ENCODE data around the gene DLGAP4. TPM values are rescaled to one million over a fixed set of nuclear protein-coding genes. Genes with fewer than 3 reads are reported as not detected.

DLGAP4 gene
- total and polyA plus RNA-seq, 4 donors: 33.2 to 150 (median 97.7) TPM

DNA sequence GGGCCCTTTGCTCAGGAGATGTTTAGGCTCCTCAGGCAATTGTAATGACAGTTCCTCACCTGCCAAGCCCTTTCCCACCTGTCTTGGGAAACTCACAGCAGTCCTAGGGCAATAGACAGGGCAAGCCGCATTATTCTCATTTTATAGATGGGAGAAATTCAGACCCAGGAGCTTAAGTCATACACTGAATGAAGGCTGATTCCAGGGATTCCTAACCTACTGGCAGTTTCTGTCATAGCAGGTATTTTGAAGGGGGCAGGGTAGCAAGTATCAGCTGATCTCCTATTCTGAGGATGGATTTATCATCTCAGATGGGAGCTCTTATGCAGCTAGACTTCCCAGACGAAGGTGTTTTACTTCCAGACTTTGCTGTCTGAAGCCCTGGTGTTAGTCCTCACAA lies 173.8 kb downstream of the DLGAP4 start:
- Histone ChIP-seq H3K4me1 (ENCODE audit: control insufficient read depth in 1 of 2, insufficient read depth in 2 of 2, low read length in 2 of 2) (peaks cover 4 to 5% of the 10 kb centered on the region in 2 donors), H3K4me3 (ENCODE audit: low read length in 2 of 2) (no peak overlapping the region), H3K9me3 (ENCODE audit: control insufficient read depth, low read length) (no peaks in the 10 kb centered on the region), H3K27ac (ENCODE audit: low read depth in 1 of 2, low read length in 2 of 2) (no peak overlapping the region), H3K27me3 (ENCODE audit: control insufficient read depth in 1 of 2, insufficient read depth in 2 of 2, low read length in 1 of 2) (no peaks in the 10 kb centered on the region), H3K36me3 (ENCODE audit: control insufficient read depth in 1 of 2, insufficient read depth in 2 of 2, low read length in 1 of 2) (peaks cover 0 to 1% of the 10 kb centered on the region in 2 donors)
- ATAC-seq (ENCODE audit: low FRiP score): no peak
- intact Hi-C loops (cut with DNase I): no loop called here
- 54 to 56% methylated on average over 2 of the region's 2 CpGs for WGBS, 2 donors
- no peak for DNase-seq

DNA sequence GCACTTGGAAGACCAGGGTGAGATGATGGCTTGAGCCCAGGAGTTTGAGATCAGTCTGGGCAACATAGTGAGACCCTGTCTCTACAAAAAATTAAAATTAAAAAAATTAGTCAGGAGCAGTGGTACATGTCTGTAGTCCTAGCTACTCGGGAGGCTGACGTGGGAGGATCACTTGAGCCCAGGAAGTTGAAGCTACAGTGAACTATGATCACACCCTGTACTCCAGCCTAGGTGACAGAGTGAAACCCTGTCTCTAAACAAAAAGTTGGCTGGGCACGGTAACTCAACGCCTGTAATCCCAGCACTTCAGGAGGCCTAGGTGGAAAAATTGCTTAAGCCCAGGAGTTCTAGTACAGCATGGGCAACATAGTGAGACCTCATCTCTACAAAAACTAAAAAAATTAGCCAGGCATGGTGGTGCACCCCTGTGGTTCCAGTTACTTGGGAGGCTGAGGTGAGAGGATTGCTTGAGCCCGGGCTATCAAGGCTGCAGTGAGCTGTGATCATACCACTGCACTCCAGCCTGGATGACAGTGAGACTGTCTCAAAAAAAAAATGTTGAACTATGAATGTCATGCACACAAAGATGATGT lies 174.4 kb downstream of the DLGAP4 start:
- ATAC-seq (ENCODE audit: low FRiP score) (no peak), DNase-seq (no peak)
- H3K27me3 ChIP-seq (ENCODE audit: control insufficient read depth in 1 of 2, insufficient read depth in 2 of 2, low read length in 1 of 2): no peaks in the 10 kb centered on the region
- peaks cover 4 to 6% of the 10 kb centered on the region in 2 donors for H3K4me1 ChIP-seq (ENCODE audit: control insufficient read depth in 1 of 2, insufficient read depth in 2 of 2, low read length in 2 of 2)
- H3K4me3 ChIP-seq (ENCODE audit: low read length in 2 of 2): no peak overlapping the region
- H3K27ac ChIP-seq (ENCODE audit: low read depth in 1 of 2, low read length in 2 of 2): peak overlapping the region in 1 of 2 donors; percentile 76
- intact Hi-C loops (cut with DNase I): no loop called here
- H3K9me3 ChIP-seq (ENCODE audit: control insufficient read depth, low read length): no peaks in the 10 kb centered on the region
- 46 to 47% methylated on average over 5 of the region's 5 CpGs for WGBS, 2 donors
- H3K36me3 ChIP-seq (ENCODE audit: control insufficient read depth in 1 of 2, insufficient read depth in 2 of 2, low read length in 1 of 2): peaks cover 0 to 1% of the 10 kb centered on the region in 2 donors

DNA sequence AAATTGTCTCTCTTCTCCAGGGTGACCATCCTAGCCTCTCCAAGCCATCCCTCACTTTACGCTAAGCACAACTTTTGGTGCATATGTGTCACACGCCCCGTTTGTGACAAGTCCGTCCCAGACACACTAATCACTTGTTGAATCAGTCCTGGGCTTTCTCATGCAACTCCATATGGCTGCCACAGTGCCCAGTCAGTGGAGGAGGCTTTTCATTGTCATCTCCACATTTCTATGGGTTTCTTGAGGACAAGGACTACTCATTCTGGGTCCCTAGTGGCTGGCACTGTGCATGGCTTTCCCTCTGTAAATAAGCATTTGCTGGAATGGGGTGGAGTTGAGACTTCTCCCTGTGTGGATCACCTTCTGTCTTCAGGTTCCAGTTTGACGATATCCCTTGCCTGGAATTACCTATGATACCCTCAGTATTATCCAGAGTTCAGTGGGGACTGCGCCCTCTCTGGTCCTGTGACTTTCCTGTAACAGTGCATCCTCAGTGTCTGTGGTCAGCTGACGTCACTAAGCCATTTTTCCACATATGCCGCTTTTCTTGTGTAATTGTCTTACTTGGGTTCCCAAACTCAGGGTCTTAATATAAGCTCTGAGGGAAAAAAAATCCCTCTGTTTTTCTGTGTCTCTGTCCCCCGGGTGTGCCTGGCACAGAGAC lies 175.4 kb downstream of the DLGAP4 start:
- no peaks in the 10 kb centered on the region for H3K27me3 ChIP-seq (ENCODE audit: control insufficient read depth in 1 of 2, insufficient read depth in 2 of 2, low read length in 1 of 2)
- ATAC-seq (ENCODE audit: low FRiP score): no peak
- H3K4me3 ChIP-seq (ENCODE audit: low read length in 2 of 2): no peak overlapping the region
- H3K9me3 ChIP-seq (ENCODE audit: control insufficient read depth, low read length): no peaks in the 10 kb centered on the region
- peaks cover 0 to 1% of the 10 kb centered on the region in 2 donors for H3K36me3 ChIP-seq (ENCODE audit: control insufficient read depth in 1 of 2, insufficient read depth in 2 of 2, low read length in 1 of 2)
- intact Hi-C loops (cut with DNase I): no loop called here
- no peak for DNase-seq
- peaks cover 4 to 6% of the 10 kb centered on the region in 2 donors for H3K4me1 ChIP-seq (ENCODE audit: control insufficient read depth in 1 of 2, insufficient read depth in 2 of 2, low read length in 2 of 2)
- peak overlapping the region; percentile 76 for H3K27ac ChIP-seq (ENCODE audit: low read depth in 1 of 2, low read length in 2 of 2)
- 38 to 40% methylated on average over 9 of the region's 9 CpGs for WGBS, 2 donors

DNA sequence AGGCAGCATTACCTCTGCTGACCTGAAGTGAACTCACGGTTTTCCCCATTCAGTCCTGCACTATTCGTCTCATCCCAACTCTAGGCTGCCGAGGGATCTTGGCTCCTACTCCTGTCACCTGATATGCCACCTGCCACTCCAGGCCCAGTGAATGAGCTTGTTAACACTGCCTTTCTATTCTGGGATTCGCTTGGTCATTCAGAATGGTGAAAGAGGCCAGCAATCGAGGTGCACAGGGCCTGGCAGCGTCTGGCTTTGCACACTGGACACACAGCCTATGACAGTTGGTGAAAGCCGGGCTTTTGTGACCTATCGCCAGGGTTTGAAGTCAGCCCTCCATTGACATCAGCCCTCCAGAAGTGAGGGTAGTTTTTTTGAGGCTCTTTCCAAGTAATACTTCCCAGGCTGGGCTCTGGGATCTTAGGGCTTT lies 175.9 kb downstream of the DLGAP4 start:
- Histone ChIP-seq H3K27me3 (ENCODE audit: control insufficient read depth in 1 of 2, insufficient read depth in 2 of 2, low read length in 1 of 2) (no peaks in the 10 kb centered on the region), H3K9me3 (ENCODE audit: control insufficient read depth, low read length) (no peaks in the 10 kb centered on the region), H3K36me3 (ENCODE audit: control insufficient read depth in 1 of 2, insufficient read depth in 2 of 2, low read length in 1 of 2) (peaks cover 0 to 1% of the 10 kb centered on the region in 2 donors), H3K27ac (ENCODE audit: low read depth in 1 of 2, low read length in 2 of 2) (peak overlapping the region; percentile 76), H3K4me1 (ENCODE audit: control insufficient read depth in 1 of 2, insufficient read depth in 2 of 2, low read length in 2 of 2) (peaks cover 4 to 6% of the 10 kb centered on the region in 2 donors), H3K4me3 (ENCODE audit: low read length in 2 of 2) (no peak overlapping the region)
- ATAC-seq (ENCODE audit: low FRiP score) (peak; percentile 37), DNase-seq (no peak)
- intact Hi-C loops (cut with DNase I): no loop called here
- WGBS, 2 donors: 6 to 8% methylated on average over 8 of the region's 8 CpGs

DNA sequence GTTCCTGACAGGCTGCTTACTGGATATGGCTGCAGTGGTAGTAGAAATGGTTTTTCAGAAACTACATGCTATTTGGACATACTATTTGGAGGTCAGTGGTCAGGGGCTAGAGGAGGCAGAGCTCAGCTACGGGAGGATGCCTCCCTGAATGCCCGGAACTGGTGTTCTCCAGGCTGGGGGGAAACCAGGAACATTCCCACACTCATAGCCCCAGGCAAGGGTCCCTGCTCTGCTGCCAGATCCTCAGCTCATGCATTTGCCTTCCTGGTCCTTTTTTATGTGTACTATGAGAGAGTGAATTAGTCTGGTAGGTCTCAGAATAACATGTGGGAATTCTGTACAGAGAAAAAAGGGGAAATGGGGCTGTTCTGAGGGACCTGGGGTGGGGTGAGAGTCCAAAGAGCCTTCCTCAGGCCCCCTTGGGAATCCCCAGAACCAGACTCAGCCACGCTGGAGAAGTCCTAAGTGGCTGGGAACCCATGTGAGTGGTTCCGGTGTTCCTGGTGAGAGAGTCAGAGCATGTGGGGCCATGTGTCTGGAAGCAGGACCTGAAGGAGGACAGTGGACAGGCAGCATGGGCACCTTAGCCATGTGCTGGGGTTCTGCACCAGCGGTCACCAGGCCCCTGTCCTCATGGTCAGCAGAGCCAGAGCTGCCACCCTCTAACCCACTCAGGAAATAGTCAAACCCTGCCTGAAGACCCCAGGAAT lies 177.2 kb downstream of the DLGAP4 start:
- no peaks in the 10 kb centered on the region for H3K36me3 ChIP-seq (ENCODE audit: control insufficient read depth in 1 of 2, insufficient read depth in 2 of 2, low read length in 1 of 2)
- intact Hi-C loops (cut with DNase I): no loop called here
- no peak overlapping the region for H3K4me3 ChIP-seq (ENCODE audit: low read length in 2 of 2)
- 28 to 29% methylated on average over 5 of the region's 5 CpGs for WGBS, 2 donors
- no peaks in the 10 kb centered on the region for H3K9me3 ChIP-seq (ENCODE audit: control insufficient read depth, low read length)
- ATAC-seq (ENCODE audit: low FRiP score) (peak; percentile 23), DNase-seq (no peak)
- H3K4me1 ChIP-seq (ENCODE audit: control insufficient read depth in 1 of 2, insufficient read depth in 2 of 2, low read length in 2 of 2): peaks cover 4 to 8% of the 10 kb centered on the region in 2 donors
- no peaks in the 10 kb centered on the region for H3K27me3 ChIP-seq (ENCODE audit: control insufficient read depth in 1 of 2, insufficient read depth in 2 of 2, low read length in 1 of 2)
- peak overlapping the region; percentile 40 to 50 for H3K27ac ChIP-seq (ENCODE audit: low read depth in 1 of 2, low read length in 2 of 2)

DNA sequence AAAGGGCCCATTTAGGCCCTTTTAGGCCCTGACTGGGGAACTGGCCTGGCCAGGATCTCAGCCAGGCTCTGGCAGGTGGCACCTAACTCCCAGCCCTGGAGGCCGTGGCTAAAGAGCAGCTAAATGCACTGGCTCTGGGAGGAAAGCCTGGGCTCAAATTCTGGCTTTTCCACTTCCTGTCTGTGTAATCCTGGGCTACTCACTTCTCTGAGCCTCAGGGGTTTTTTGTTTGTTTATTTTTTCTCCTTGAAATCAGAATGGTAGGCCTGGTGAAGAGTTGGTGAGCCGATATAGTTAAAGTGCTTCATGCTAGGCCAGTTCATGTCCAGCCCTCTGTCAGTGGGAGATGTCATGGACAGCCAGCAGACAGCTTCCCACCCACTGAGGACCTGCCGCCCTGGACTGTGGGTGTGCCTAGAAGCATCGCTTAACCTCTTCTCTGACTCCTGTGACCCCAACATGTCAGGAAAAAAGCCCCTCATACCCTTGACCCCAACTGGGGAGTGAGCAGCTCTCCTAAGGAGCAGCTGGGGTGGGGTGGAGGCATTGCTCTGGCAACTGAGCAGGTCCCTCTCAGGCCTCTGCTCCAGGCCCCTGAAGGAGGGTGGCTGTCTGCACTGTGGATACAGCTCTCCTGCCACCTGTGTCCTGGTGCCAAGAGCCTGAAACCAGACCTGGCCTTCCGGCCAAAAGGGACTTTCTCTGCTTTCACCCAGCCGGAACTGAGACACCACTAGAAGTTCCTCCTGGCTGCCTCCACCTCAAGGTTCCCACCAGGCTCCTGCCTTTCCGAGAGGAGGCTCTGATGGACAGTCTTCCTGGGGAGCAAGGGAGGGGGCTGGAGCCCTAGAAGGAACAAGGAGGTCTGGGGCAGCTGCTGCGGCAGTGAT lies 178.0 kb downstream of the DLGAP4 start:
- no peaks in the 10 kb centered on the region for H3K36me3 ChIP-seq (ENCODE audit: control insufficient read depth in 1 of 2, insufficient read depth in 2 of 2, low read length in 1 of 2)
- peak; percentile 5 for ATAC-seq (ENCODE audit: low FRiP score)
- intact Hi-C loops (cut with DNase I): no loop called here
- no peaks in the 10 kb centered on the region for H3K9me3 ChIP-seq (ENCODE audit: control insufficient read depth, low read length)
- peaks cover 6 to 8% of the 10 kb centered on the region in 2 donors for H3K4me1 ChIP-seq (ENCODE audit: control insufficient read depth in 1 of 2, insufficient read depth in 2 of 2, low read length in 2 of 2)
- no peak overlapping the region for H3K4me3 ChIP-seq (ENCODE audit: low read length in 2 of 2)
- 13 to 15% methylated on average over 8 of the region's 8 CpGs for WGBS, 2 donors
- no peak for DNase-seq
- peak overlapping the region; percentile 40 to 50 for H3K27ac ChIP-seq (ENCODE audit: low read depth in 1 of 2, low read length in 2 of 2)
- H3K27me3 ChIP-seq (ENCODE audit: control insufficient read depth in 1 of 2, insufficient read depth in 2 of 2, low read length in 1 of 2): no peaks in the 10 kb centered on the region

DNA sequence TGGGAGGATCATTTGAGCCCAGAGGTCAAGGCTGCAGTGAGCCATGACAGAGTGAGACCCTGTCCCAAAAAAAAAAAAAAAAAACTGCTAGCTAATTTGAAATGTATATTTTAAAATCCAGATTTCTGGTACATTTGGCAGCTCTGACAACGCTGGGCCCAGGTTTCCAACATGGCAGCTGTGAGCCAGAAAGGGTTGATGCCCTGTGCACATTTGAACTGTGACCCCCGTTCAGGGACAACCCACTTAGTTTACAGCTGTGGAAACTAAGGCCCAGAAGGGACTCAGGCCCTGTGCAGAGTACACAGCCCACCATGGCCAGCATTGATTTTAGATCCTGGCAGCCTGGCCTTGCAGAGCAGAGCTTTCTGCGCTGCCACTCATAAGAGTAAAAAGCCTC lies 179.1 kb downstream of the DLGAP4 start:
- WGBS, 2 donors: 83 to 86% methylated on average over 3 of the region's 3 CpGs

DNA sequence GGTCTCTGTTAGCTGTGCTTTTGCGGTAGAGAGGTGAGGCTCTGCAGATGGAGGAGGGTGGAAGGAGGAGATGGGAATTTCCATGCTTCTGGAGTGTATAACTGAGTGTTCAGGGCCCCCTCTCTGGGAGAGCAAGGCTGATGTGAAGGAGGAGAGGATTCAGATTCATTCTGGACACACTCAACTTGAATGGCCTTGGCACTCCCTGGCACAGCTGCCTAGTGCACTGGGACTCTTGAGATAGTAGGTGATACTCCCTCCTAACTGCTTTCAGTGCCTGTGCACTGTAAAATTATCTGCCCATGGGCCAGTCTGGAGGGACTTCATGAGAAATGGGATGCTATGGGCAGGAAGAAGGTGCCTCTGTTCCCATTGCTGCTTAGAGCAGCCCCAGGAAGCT lies 180.9 kb downstream of the DLGAP4 start:
- intact Hi-C loops (cut with DNase I): no loop called here
- H3K27me3 ChIP-seq (ENCODE audit: control insufficient read depth in 1 of 2, insufficient read depth in 2 of 2, low read length in 1 of 2): no peaks in the 10 kb centered on the region
- H3K27ac ChIP-seq (ENCODE audit: low read depth in 1 of 2, low read length in 2 of 2): peak overlapping the region in 1 of 2 donors; percentile 14
- DNase-seq: no peak
- no peak overlapping the region for H3K4me3 ChIP-seq (ENCODE audit: low read length in 2 of 2)
- ATAC-seq (ENCODE audit: low FRiP score): no peak
- H3K9me3 ChIP-seq (ENCODE audit: control insufficient read depth, low read length): no peaks in the 10 kb centered on the region
- WGBS, 2 donors: 76% methylated on average over 1 of the region's 1 CpG
- H3K4me1 ChIP-seq (ENCODE audit: control insufficient read depth in 1 of 2, insufficient read depth in 2 of 2, low read length in 2 of 2): peaks cover 3 to 6% of the 10 kb centered on the region in 2 donors
- H3K36me3 ChIP-seq (ENCODE audit: control insufficient read depth in 1 of 2, insufficient read depth in 2 of 2, low read length in 1 of 2): no peaks in the 10 kb centered on the region

More for the DNA sequence above, 179.1 kb downstream of the DLGAP4 start:
- no peaks in the 10 kb centered on the region for H3K36me3 ChIP-seq (ENCODE audit: control insufficient read depth in 1 of 2, insufficient read depth in 2 of 2, low read length in 1 of 2)
- DNase-seq (no peak), ATAC-seq (ENCODE audit: low FRiP score) (no peak)
- H3K4me1 ChIP-seq (ENCODE audit: control insufficient read depth in 1 of 2, insufficient read depth in 2 of 2, low read length in 2 of 2): peaks cover 8 to 10% of the 10 kb centered on the region in 2 donors
- peak overlapping the region in 1 of 2 donors; percentile 32 for H3K27ac ChIP-seq (ENCODE audit: low read depth in 1 of 2, low read length in 2 of 2)
- H3K27me3 ChIP-seq (ENCODE audit: control insufficient read depth in 1 of 2, insufficient read depth in 2 of 2, low read length in 1 of 2): no peaks in the 10 kb centered on the region
- no peak overlapping the region for H3K4me3 ChIP-seq (ENCODE audit: low read length in 2 of 2)
- H3K9me3 ChIP-seq (ENCODE audit: control insufficient read depth, low read length): no peaks in the 10 kb centered on the region
- intact Hi-C loops (cut with DNase I): no loop called here

All from aorta (tissue), 5 donors.